Fibroblast of pulmonary artery (primary cell): ENCODE data around the gene NPR1.

ENCODE experiments used
- DNase-seq: peaks from one replicate; pipeline ENCODE4 v3.0.0-alpha.2; 2010; ENCODE audit warnings: low read depth
- H3K4me3 ChIP-seq: replicated peaks from 2 replicates; pipeline ENCODE4 v1.5.1; 2011; ENCODE audit warnings: low read depth, mild to moderate bottlenecking, control low read depth, low read length, moderate library complexity
- TF ChIP-seq, protein P1 (sequence below): IDR thresholded peaks from 2 replicates; pipeline ENCODE4 v1.5.1; 2011; ENCODE audit warnings: mild to moderate bottlenecking, control low read depth, low read length, inconsistent platforms; ENCODE audit errors: missing control alignments

Gene NPR1

DNA sequence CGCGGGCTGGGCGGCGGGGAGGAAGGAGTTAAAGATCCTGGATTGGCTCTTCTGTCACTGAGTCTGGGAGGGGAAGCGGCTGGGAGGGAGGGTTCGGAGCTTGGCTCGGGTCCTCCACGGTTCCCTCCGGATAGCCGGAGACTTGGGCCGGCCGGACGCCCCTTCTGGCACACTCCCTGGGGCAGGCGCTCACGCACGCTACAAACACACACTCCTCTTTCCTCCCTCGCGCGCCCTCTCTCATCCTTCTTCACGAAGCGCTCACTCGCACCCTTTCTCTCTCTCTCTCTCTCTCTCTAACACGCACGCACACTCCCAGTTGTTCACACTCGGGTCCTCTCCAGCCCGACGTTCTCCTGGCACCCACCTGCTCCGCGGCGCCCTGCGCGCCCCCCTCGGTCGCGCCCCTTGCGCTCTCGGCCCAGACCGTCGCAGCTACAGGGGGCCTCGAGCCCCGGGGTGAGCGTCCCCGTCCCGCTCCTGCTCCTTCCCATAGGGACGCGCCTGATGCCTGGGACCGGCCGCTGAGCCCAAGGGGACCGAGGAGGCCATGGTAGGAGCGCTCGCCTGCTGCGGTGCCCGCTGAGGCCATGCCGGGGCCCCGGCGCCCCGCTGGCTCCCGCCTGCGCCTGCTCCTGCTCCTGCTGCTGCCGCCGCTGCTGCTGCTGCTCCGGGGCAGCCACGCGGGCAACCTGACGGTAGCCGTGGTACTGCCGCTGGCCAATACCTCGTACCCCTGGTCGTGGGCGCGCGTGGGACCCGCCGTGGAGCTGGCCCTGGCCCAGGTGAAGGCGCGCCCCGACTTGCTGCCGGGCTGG lies at the start of gene NPR1:
Gene NPR1 (plus strand): TSS at position 170 of the 818 bp plus-strand sequence. CDS start 421 bp downstream, at position 591.
- peak within 1 kb of the TSS; percentile 67 for H3K4me3 ChIP-seq
- TF ChIP-seq, protein P1, sequence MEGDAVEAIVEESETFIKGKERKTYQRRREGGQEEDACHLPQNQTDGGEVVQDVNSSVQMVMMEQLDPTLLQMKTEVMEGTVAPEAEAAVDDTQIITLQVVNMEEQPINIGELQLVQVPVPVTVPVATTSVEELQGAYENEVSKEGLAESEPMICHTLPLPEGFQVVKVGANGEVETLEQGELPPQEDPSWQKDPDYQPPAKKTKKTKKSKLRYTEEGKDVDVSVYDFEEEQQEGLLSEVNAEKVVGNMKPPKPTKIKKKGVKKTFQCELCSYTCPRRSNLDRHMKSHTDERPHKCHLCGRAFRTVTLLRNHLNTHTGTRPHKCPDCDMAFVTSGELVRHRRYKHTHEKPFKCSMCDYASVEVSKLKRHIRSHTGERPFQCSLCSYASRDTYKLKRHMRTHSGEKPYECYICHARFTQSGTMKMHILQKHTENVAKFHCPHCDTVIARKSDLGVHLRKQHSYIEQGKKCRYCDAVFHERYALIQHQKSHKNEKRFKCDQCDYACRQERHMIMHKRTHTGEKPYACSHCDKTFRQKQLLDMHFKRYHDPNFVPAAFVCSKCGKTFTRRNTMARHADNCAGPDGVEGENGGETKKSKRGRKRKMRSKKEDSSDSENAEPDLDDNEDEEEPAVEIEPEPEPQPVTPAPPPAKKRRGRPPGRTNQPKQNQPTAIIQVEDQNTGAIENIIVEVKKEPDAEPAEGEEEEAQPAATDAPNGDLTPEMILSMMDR: no peak
- peak; percentile 77 for DNase-seq

DNA sequence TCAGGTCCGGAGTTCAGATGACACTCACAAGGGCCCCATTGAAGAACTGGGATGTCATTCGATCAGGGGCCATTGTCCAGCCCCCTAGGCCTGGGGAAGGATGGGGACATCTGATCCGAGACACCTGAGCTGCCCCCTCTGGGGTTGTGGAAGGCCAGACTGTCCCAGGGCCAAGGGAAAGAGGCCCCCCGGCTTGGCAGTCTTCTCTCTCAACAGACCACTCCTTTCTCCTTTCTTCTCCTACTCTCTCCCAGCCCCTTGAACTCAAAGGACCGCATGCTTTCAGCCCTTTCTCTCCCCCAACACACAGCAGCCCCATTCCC lies 49.2 kb upstream of the NPR1 start:
- H3K4me3 ChIP-seq: no peak overlapping the region
- no peak for DNase-seq
- TF ChIP-seq, protein P1: no peak

DNA sequence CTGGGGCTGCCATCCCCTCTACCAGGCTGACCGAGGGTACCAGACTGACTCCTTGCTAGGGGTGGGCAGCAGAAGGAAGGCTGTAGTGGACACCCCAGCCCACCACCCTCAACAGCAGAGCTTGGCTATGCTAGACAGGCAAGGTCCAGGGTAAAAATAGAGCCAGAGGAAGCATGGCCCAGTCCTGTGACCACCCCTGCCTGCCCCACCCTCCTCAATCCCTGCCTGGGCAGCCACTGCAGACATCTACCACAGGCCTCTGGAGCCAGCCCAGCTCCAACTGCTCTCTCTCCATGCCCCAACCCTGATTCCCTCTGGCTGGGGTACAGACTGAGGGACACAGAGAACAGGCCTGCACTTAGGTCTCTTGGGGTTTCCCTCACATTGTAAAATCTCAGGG lies 48.5 kb upstream of the NPR1 start:
- TF ChIP-seq, protein P1: no peak
- DNase-seq: no peak
- H3K4me3 ChIP-seq: no peak overlapping the region

DNA sequence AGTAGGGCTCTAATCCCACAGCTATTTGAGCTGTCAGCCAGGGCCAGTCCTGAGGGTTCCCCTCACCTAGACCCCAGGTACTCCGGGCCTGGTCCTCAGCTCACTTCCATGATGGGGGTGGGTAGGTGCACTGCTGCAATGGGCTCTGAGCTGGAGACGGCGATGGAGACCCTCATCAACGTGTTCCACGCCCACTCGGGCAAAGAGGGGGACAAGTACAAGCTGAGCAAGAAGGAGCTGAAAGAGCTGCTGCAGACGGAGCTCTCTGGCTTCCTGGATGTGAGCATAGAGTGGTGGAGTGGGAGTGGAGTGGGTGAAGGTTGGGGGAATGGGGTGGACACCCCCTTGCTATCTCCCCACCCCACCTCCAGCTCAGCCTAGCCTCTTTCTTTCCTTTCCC lies 48.1 kb upstream of the NPR1 start:
- TF ChIP-seq, protein P1: no peak
- no peak for DNase-seq
- H3K4me3 ChIP-seq: no peak overlapping the region

DNA sequence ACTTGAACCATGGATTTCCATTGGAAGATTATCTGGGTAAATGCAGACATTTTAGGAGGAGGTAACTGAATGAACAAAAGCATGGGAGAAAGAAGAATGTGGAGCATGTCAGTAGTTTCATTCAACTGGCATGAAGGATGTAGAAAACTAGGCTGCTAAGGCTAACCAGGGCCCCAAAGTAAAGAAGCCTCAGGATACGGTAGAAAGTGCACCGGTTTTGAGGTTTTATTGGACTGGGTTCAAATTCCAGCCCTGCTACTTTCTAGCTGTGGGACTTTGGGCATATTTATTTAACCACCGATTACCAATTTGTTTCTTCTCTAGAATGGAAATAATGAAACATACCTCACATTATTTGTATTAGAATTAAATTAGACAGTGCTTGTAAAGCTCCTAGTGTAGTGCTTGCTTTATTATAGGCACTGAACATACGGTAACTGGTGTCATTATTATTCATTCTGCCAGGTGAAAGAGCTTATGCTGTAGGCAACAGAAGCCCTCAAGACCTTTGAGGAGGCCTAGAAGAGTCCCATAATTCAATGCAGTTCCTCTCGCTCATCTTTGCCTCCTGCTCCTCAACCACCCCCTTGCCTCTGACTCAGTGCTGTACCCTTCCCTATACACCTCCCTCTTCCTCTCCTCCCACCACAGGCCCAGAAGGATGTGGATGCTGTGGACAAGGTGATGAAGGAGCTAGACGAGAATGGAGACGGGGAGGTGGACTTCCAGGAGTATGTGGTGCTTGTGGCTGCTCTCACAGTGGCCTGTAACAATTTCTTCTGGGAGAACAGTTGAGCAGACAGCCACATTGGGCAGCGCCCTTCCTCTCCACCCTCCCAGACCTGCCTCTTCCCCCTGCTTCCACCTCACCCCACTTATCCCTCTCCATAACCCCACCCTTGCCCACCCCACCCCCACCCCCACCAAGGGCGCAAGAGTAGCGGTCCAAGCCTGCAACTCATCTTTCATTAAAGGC lies 47.2 kb upstream of the NPR1 start:
- TF ChIP-seq, protein P1: no peak
- H3K4me3 ChIP-seq: no peak overlapping the region
- DNase-seq: no peak

DNA sequence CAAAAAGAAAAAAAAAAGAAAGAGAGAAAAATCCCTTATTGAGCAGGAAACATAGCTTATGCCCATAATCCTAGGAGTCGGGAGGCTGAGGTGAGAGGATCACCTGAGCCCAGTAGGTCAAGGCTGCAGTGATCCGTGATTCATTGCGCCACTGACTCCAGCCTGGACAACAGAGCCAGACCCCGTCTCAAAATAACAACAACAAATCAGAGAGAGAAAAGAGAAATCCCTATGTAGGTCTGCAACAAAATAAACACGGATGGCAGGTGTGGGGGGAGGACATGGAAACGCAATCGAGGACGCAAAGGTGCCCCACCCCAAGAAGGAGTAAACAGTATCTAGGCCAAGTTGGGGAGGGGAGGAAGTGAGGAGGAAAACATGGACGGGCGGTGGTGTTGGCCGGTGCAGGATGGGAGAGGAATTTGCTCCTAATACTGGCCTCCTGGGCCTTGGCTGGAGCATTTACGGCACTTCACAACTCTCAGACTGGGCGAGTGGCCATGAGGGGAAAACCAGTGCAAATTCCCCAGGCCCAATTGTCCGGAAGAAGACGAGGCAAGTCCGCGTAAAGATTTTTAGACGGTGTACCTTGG lies 45.2 kb upstream of the NPR1 start:
- TF ChIP-seq, protein P1: no peak
- H3K4me3 ChIP-seq: peak overlapping the region; percentile 100
- no peak for DNase-seq
